HG03196 (cell line): ENCODE data around the gene SUDS3.

ENCODE experiments used
- ATAC-seq: cut with Tn5 transposase; IDR thresholded peaks from one replicate; pipeline ENCODE4 v1.9.1; 2021; ENCODE audit not compliant: unreplicated experiment

Gene SUDS3

DNA sequence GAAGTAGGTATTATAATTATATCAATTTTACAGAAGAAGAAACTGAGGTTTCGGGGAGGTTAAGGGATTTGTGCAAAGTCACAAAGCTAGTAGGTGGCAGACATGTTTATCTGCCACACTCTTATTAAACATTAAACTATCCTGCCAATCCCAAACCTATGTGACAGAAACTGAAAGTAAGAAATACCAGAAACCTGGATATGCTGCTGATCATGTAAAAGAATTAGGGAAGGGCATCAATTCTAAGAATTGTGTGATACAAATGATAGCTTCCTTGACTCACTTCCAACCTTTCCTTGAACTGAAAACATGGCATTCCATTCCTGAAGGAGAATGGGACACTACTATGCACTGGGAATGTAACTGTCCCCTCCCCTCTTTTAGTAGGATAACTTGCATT is 20.5 kb upstream of the SUDS3 start:
- no peak for ATAC-seq

DNA sequence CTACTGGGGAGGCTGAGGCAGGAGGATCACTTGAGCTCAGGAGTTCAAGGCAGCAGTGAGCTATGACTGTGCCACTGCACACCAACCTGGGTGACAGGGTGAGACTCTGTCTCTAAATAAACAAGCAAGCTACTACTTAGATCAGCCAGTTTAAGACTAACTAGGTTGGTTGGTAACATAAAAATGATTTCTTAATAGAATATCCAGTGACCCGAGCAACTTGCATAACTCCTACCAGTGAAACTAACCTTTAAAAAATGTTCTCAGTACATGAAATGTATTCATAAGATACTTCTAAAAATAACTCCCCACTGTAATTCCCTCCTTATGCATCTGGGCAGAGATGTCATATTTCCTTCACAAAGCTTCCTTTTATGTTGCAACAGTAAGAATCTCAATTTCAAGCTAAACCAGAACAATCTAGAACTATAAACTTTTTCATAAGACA is 19.5 kb upstream of the SUDS3 start:
- no peak for ATAC-seq

DNA sequence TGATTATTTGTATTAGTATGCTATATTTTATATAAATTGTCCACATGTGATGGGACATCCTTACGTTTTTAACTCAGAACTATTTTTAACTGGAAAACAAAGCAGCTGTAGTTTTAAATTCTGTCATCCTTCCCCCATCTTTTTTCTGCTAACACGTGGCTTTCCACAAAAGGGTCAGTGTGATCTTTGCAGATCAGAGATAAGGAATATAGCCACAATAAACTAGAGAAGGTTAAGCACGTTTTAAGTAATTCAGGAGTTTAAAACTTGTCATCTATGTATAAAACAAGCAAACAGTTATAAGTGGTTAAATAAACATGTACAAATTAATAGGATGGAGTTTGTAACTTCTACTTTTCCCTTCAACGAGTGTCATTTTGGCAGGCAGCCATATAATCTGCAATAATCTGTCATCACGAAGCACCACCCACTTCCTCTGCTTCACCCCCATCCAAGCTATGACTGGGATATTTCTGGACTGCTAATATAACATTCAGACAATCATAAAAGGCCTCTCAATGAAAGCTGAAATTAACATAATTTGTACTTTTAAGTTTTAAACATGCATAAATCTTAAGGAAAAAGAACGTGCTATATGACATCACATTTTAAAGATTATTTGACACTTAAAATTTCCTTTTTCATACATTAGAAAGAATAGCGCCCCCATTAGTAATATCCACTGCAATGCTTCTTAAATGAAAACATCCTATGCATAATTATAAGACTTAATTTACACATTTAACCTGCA is 18.9 kb upstream of the SUDS3 start:
- ATAC-seq = peak; percentile 62

DNA sequence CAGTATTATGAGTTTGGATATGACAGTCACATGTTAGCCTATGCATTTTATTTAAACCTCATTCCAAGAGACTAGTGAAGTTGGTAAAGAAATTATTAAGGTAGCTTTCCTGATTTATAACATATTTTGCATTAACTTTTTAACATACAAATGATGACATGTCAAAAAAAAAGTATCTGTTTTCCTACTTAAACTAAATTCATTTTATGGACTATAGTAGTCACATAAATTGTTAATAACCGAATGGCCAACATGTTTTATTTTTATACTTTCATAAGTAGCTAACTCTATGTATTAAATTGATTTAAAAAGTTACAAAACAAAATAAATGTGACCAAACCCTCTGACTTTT is 18.4 kb upstream of the SUDS3 start:
- ATAC-seq = no peak

DNA sequence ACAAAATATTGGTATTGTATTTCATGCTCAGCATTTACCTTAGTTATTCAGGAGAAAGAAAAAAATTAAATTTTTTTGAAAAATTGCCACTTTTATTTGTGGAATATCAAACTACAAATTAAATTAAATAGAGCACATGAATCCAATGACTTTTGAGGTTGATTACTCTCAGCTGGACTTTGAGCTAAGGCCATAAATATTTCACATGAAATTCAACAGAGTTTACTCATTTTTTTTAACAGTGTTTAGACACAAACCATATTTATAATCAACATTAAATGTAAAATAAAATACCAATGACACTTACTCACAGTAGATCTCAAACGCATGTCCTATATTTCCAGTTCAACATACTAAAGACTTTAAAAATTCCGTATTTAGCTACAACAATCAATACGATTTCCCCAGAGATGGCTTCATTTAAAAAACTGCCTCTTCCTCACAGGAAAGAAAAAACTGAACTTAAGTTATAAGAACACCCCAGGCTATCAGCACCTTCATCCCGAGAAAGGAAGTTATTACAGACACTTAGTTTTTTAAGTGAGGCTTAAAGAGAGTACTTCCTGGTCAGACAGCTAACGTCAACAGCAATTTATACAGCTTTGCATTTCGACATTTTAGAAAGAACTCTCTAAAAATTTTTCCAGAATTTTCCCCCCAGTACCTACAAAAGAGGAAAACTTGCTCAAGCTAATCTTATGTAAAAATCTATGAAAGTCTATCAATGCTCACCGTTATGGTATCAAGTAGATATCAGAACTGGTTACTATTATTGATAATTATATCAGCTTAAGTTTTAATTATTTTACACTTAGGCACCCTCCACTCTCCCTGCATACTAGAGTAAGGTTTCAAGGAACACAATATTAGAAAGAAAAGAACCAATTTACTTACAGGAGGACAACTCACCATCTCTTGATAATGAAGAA is 17.5 kb upstream of the SUDS3 start:
- ATAC-seq = no peak

DNA sequence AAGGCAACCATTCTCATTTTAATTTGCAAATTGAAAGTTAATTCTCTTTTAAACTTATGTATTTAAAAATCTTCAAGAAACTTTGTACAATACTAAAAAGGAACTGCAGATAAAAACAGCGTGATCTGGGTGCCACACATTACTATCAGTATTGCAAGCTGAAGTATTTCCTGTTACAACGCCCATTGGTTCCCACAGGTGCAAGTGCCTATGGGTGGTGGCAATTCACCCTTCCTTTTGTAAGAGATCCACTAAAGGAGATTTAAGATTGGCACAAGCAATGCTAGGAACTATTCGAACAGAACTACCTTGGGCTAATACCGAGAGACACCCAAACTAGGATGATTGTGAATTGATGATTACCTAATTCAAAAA is 16.8 kb upstream of the SUDS3 start:
- ATAC-seq = no peak

DNA sequence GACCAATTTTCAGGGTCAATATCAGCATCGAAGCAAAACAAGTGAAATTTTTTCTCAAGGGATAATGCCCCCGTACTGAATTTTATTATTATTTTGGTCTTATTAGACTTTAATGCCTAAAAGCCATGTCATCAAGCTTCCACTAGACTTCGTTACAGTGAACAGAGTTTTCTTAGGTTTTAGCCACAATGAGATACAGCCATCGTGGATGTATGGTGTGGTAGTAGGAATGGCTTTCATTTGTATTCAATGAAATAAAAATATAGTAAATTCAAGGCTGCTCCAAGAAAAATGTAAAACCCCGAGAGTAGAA is 15.3 kb upstream of the SUDS3 start:
- no peak for ATAC-seq

DNA sequence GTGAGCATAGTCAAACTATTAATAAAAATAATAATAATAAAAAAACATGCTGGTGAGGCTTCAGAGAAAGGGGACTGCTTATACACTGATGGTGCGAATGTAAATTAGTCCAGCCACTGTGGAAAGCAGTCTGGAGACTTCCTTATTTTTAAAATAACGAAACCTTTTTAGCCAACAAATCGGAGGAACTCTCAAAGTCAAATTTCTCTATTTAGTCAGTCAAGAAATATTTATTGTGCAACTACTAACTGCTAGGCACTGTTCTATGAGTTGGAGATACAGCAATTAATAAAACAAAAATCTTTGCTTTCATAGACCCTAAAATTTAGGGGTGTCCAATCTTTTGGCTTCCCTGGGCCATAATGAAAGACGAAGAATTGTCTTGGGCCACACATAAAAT is 14.5 kb upstream of the SUDS3 start:
- ATAC-seq = no peak

DNA sequence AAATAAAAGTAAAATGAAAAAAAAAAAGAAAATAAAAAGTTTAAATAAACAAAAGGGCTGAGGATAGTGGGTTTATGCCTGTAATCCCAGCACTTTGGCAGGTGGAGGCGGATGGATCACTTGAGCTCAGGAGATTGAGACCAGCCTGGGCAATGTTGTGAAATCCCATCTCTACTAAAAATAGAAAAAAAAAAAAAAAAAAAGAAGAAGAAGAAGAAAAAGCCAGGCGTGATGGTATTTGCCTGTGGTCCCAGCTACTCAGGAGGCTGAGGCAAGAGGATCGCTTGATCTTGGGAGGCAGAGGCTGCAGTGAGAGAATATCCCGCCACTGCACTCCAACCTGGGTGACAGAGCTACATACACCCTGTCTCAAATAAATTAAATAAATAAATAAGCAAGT is 7.5 kb upstream of the SUDS3 start:
- no peak for ATAC-seq

DNA sequence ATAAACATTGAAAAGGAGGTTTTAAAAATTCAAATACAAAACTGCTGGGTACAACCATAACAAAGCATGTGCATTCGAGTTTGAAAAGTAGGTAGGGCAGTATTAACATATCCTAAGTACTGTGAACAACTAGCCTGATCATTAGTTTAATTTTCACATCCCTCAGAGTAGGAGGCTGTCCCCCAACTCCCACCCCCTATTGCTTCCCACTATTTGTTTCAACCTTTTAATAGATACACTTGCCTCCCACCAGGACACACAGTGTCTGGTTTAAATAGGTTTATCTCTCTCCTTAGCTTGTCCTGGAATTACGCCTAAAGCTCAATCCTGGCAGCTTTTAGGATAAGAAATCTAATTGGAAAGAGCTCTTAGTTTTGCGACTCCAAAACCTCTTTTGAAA is 5.8 kb upstream of the SUDS3 start:
- ATAC-seq = no peak

DNA sequence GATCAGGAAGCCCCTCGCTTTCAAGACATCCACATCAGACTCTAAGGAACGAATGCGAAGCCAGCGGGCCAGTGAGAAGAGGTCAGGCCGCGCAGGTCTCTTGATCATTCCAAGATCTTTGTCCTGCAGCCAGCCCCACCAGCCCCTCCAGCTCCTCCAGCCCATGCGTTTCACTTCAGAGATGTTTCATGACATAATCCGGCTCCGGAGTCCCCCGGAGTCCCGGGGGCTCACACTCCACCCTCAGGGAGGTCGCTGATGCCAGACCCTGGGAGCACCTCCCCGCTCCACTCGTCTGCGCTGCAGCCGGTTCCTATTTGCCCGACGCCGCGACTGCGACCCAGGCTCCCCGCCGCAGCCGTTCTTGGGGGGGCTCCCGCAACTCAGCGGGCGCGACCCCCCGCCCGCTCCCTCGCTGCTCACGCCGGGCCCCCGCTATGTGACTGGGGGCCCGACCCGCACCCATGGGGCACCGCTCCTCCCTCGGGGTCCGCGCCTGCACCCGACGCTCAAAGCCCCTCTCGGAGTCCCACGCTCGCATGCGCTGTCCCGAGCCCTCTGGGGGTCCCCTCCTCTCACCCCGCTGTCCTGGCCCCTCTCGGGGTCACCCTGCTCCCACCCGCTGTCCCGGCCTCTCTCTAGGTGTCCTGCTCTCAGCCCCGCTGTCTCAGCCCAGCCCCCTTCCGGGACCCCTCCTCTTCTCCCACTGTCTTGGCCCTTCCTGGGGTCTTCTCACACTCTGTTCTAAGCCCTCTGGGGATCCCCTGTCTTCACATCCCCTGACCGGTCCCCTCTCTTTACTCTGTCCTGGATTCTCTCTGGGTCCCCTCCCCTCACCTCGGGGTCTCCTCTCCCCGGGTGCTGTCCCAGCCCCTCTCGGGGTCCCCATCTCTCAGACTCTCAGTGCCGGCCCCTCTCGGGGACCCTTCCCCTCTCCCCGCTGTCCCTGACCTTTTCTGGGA is 4.8 kb upstream of the SUDS3 start:
- no peak for ATAC-seq

DNA sequence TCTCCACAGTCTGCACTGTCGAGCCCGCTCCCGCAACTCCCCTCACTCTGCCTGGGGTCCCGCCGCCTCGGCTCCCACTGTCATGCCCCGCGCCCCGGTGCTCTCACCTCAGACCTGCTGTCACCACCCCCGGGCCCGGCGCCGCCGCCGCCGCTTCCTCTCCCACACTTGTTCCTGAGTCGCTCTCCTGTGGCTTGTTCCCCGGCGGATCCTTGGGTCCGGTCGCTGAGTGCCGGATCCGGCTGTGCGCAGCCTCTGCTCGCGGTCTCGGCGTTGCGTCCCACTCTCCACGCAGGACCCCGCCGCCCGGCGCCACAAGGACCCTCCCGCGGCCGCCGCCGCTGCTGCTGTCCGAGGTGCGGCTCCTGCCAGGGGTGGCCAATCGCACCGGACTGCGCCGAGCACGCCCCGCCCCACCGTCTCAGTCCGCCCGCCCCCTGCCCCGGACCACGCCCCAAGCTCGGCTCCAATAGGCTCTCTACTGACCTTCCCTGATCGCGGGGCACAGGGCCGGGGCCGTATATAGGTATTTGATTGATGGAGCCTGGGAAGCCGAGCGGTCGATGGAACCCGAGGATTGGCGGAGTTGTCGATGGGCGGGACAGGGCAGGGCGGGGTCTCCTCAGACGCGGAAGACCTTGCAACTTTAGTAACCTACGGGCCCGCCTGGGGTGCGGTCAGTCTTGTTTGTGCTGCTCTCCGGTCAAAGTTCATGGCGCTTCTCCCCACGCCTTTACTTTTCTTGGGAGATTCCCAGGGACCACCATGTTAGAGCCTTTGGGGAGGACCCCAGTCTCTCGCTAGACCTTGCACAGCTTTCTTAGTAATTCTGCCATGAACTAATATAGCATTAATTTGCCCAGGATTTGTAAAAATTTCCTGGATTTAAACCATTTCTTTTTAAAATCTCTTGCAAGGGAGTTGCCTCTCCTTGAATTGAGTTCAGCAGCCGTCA is 3.5 kb upstream of the SUDS3 start, which contains the start of gene TAOK3:
TAOK3 (minus strand) TSS at position 367 of the 955 bp plus-strand sequence. CDS start 117,340 bp downstream, outside the sequence.
- ATAC-seq = peak; percentile 72

DNA sequence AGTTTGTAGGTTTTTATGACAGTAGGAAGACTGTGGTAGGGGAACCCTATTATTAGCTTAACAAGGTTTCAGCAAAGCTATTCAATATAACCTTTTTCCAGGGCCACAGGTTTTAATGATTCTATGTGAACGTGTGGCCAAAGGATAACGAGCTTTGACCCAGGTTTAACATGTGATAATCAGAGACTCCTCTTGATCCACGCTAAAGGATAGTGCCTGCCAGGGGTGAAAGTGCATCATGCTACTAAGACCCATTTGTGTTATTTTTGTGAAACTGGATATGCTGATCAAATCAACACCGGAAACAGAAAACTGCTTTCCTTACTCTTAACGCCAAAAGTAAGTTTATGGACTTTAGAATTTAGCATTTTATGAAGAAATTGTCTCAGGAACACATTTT is 2.7 kb upstream of the SUDS3 start:
- no peak for ATAC-seq

DNA sequence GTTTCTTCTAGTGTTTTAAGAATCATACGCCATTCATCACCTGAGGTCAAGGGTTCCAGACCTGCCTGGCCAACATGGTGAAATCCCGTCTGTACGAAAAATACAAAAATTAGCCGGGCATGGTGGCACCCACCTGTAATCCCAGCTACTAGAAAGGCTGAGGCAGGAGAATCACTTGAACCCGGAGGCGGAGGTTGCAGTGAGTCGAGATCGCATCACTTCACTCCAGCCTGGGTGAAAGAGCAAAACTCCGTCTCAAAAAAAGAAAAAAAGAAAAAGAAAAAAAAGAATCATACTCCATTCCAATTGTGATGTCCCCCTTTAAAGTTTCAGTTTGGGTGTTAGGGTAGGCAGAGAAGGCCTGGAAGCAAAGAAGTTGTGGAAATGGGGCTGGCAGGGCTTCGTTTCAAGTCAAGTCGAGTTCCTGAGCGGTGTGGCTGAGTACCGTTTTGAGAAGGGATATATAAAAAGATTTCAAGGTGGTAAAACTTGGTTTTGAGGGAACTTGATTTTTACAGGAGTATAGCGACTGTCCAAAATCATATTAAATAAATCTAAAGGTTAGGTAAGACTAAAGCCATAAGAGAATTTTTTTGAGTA is 2.1 kb upstream of the SUDS3 start:
- no peak for ATAC-seq

DNA sequence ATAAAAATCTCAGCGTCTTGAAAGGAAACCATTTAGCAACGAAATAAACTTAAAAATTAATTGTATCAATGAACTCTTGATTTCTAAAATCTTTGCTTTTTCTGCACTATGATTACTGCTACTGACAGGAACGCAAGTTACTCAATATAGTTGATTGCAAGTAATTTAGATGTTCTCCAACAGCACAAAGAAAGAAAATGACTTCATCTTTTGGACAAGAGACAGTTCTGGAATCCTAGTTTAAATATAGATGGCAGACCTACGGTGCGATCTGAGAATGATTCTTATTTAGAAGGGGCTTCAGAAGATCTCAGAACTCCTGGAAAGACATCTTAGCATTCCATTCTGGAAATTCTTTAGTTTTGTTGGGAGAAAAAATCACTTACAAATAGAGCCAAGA is 1.4 kb upstream of the SUDS3 start:
- no peak for ATAC-seq

DNA sequence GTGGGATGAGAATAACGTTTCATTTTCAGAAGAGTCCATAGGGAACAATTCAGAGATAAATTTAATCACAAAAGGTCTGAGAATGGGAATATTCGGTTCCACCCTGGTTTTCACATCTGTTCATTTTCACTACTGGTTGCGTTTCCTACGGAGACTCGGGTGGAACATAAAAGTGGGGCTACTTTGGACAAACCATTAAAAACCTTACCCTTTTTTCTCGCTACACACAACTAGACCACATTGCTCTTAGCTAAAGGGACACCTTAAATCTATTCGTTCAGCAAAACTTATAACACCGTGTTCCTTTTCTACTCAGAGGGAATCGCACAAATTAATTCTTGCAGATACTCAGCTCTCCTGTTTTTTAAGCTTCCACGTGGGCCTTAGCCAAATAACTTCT is 1.0 kb upstream of the SUDS3 start:
- no peak for ATAC-seq

DNA sequence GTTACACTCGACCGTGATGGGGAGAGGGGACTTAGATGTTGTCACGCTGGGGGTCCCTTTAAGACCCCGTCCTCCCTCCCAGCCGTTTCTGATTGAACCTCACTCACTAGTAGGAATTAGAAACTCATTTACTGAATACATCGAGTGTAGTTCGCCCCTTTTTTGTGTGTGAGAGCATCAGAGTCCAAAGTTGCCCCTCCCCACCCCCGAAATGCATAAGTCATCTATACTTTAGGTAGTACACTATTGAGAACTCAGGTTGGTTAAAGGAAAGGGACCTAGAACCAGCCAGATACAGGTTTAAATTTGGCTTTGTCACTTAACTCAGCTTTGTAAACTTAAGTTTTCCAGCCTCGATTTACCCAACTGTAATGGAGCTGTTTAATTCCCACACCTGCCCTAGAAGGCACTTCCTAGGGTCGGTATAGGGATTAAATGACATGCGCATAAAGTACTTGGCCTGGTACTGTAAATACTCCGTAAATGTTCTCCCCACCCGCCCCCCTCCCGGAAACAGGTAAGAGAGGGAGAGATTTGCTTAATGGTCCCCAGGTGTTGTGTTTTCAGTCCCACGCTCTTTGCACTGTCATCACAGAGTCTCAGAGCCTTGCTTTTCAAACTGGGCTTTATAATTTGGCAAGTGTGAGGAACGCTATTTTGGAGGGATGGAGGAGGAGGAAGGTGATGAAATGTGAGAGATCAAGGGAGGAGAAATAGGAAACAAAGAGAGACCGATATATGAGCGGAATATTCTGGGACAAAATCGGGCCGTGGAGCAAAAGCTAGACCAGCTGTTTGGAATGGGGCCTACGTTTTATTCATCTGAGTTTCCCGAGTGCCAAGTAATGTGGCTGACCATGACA is 897 bp downstream of the SUDS3 start:
- no peak for ATAC-seq

DNA sequence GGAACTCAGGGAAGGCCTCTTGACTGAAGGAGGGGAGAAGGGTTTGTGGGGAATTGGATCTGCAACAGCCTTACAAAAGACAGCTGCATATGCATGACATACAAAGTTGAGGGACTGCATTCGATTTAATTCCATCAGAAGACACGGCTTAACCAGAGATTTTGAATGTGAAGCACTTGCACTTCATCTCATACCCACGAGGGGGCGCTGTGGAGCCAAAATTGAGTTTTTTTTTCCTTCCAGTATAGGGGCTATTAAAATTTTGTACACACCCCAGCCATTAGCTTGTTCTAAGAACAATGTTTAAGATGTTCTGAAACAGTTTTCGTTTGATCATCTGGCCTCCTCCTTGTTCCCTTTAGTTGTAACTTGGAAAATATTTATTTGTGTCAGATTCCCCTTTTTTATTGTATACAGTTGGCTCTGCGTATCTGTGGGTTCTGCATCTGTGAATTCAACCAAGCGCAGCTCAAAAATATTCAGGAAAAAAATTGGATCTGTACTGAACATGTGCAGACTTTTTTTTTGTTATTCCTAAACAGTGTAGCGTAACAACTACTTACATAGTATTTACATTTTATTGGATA is 1.6 kb downstream of the SUDS3 start:
- no peak for ATAC-seq
